ENCODE data around the gene STEAP1.
"Not testable (repeated sequence)": the region's sequence is repeated elsewhere in the genome, so short reads cannot be mapped to it uniquely, and the experiment has no call there.

Gene STEAP1

DNA sequence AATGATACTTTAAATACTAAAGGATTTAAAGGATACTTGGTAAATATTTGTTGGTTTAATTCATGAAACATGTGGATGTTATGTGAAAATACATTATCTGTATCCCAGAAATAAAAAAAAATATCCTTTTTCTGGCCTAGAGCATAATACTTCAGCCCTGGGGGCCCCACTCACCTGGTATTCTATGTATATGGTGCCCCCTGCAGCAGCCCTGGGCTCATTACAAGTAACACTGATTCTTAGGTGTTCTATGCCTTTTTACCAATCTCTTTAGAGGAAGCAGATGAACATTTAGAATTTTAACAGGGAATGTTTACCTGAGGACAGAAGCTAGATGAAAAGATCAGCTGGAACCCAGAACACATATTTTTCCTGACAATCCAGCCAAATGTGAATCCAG lies 4.8 kb upstream of the STEAP1 start:
- not testable (repeated sequence) for H3K4me2 ChIP-seq (ENCODE audit: low read length); H3K36me3 ChIP-seq (ENCODE audit: control insufficient read depth, insufficient read depth, low read length); H3K27me3 ChIP-seq (ENCODE audit: control insufficient read depth, insufficient read depth, low read length); H3K27ac ChIP-seq; H3K79me2 ChIP-seq; H3K4me1 ChIP-seq; H2AFZ ChIP-seq; H3K9me3 ChIP-seq (ENCODE audit: control insufficient read depth, low read length); H3K4me3 ChIP-seq (ENCODE audit: low read depth, low read length); H3K9ac ChIP-seq

DNA sequence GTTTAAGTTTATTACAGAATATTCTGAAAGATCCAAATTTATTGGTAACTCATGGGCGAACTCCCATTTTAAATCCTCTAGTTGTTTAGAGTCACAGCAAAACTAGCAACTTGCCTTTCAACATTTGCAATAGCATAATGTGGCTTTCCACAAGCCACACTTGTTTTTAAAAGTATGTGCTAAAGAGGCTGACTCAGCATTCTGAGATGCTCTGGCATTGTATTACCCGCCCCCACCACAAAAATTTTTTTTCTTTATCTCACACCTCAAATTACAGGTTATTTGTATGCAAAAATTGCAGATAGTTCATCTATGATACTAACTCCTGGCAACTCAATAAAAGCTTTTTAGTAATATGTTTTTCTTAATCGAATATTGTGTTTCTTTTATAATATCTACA lies 2.4 kb upstream of the STEAP1 start:
- H3K27me3 ChIP-seq (ENCODE audit: control insufficient read depth, insufficient read depth, low read length); H2AFZ ChIP-seq; H3K9me3 ChIP-seq (ENCODE audit: control insufficient read depth, low read length); H3K9ac ChIP-seq; H3K79me2 ChIP-seq; H3K36me3 ChIP-seq (ENCODE audit: control insufficient read depth, insufficient read depth, low read length); H3K4me1 ChIP-seq; H3K4me3 ChIP-seq (ENCODE audit: low read depth, low read length); H3K4me2 ChIP-seq (ENCODE audit: low read length); H3K27ac ChIP-seq: not testable (repeated sequence)

DNA sequence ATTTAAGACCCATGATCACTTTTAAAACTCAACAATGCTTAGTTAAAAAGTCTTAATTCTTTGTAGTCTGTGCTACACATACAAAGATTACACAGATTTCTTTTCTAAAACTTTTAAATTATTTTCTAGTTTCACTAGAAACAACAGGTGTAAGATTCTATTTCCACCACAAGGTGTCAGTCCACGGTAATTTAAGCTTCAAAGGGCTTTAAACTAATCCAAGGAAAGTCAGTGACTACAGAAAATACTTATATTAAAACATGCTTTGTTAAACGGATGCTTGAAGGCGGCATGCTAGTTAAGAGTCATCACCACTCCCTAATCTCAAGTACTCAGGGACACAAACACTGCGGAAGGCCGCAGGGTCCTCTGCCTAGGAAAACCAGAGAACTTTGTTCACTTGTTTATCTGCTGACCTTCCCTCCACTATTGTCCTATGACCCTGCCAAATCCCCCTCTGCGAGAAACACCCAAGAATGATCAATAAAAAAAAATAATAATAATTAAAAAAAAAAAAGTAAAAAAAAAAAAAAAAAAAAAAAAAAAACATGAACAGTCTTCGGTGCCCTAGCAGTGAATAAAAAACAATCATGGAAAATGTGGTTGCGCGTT lies 1.5 kb upstream of the STEAP1 start:
- H3K36me3 ChIP-seq (ENCODE audit: control insufficient read depth, insufficient read depth, low read length); H3K27ac ChIP-seq; H3K79me2 ChIP-seq; H3K9me3 ChIP-seq (ENCODE audit: control insufficient read depth, low read length); H3K4me2 ChIP-seq (ENCODE audit: low read length); H2AFZ ChIP-seq; H3K4me1 ChIP-seq; H3K27me3 ChIP-seq (ENCODE audit: control insufficient read depth, insufficient read depth, low read length); H3K4me3 ChIP-seq (ENCODE audit: low read depth, low read length); H3K9ac ChIP-seq: not testable (repeated sequence)
- TF ChIP-seq, protein P1, sequence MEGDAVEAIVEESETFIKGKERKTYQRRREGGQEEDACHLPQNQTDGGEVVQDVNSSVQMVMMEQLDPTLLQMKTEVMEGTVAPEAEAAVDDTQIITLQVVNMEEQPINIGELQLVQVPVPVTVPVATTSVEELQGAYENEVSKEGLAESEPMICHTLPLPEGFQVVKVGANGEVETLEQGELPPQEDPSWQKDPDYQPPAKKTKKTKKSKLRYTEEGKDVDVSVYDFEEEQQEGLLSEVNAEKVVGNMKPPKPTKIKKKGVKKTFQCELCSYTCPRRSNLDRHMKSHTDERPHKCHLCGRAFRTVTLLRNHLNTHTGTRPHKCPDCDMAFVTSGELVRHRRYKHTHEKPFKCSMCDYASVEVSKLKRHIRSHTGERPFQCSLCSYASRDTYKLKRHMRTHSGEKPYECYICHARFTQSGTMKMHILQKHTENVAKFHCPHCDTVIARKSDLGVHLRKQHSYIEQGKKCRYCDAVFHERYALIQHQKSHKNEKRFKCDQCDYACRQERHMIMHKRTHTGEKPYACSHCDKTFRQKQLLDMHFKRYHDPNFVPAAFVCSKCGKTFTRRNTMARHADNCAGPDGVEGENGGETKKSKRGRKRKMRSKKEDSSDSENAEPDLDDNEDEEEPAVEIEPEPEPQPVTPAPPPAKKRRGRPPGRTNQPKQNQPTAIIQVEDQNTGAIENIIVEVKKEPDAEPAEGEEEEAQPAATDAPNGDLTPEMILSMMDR (IDR thresholded peaks at IDR 0.05), result peak; percentile 61

DNA sequence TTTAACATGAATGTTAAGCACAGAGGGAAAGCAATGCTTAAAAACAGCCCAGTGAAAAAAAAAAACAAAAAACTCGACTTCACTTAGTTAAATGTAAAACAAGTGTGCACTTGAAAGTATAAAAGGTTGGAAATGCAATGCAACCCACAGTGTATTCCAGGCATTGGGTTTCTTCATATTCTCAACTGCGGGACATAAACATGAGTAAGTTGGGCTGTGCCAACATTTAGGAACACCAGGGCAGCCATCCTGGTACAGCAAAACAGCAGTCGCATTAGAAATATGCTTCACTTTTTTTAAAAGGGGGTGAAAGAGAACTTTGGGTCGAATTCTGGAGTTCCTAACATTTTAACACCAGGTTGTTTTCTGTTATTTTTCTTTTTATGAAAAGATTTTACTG lies 937 bp downstream of the STEAP1 start:
- Histone ChIP-seq H2AFZ (no peak overlapping the region), H3K36me3 (ENCODE audit: control insufficient read depth, insufficient read depth, low read length) (no peaks in the 10 kb centered on the region), H3K9me3 (ENCODE audit: control insufficient read depth, low read length) (no peaks in the 10 kb centered on the region), H3K27me3 (ENCODE audit: control insufficient read depth, insufficient read depth, low read length) (no peaks in the 10 kb centered on the region), H3K27ac (no peak overlapping the region), H3K9ac (no peak overlapping the region), H3K4me1 (no peaks in the 10 kb centered on the region), H3K4me3 (ENCODE audit: low read depth, low read length) (no peak overlapping the region), H3K4me2 (ENCODE audit: low read length) (no peak overlapping the region), H3K79me2 (no peaks in the 10 kb centered on the region)
- TF ChIP-seq, protein P1 (IDR thresholded peaks at IDR 0.05), result no peak

DNA sequence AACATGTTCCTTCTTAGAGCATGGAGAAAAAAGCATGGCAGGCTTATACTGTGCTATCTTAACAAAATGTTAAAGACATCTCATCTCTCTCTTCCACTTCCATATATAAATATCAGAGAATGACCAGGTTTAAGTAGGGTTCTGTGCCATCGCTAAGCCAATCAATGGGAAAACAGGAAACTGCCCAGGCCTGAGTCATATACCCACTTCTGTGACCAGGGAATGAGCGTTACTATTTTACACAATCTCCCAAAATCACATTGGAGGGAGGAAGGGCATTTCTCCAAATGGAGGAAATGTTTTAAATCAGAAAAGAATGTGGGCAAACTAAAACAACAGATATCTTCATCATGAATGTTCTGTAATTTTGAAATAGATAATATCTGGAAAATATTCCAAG lies 3.1 kb downstream of the STEAP1 start:
- H3K79me2 ChIP-seq; H3K4me1 ChIP-seq; H3K4me2 ChIP-seq (ENCODE audit: low read length); H3K9ac ChIP-seq; H3K4me3 ChIP-seq (ENCODE audit: low read depth, low read length); H3K27ac ChIP-seq; H2AFZ ChIP-seq; H3K9me3 ChIP-seq (ENCODE audit: control insufficient read depth, low read length); H3K36me3 ChIP-seq (ENCODE audit: control insufficient read depth, insufficient read depth, low read length); H3K27me3 ChIP-seq (ENCODE audit: control insufficient read depth, insufficient read depth, low read length): not testable (repeated sequence)

DNA sequence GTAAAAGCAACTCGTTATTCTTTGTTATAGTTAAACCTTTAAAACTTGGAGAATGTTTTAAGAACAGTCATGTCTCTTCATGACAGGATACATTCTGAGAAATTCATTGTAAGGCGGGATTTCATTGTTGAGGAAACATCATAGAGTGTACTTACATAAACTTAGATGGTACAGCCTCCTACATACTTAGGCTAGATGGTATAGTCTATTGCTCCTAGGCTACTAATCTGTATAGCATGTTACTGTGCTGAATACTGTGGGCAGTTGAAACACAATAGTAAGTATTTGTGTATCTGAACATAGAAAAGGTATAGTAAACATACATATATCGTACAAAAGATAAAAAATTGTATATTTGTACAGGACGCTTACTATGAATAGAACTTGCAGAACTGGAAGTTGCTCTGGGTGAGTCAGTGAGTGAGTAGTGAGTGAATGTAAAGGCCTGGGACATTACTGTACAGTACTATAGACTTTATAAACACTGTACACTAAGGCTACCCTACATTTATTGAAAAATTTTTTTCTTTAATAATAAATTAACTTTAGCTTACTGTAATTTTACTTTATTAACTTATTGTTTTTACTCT lies 3.6 kb downstream of the STEAP1 start:
- H3K27me3 ChIP-seq (ENCODE audit: control insufficient read depth, insufficient read depth, low read length); H3K4me2 ChIP-seq (ENCODE audit: low read length); H3K36me3 ChIP-seq (ENCODE audit: control insufficient read depth, insufficient read depth, low read length); H3K79me2 ChIP-seq; H2AFZ ChIP-seq; H3K9ac ChIP-seq; H3K27ac ChIP-seq; H3K4me3 ChIP-seq (ENCODE audit: low read depth, low read length); H3K4me1 ChIP-seq; H3K9me3 ChIP-seq (ENCODE audit: control insufficient read depth, low read length): not testable (repeated sequence)

DNA sequence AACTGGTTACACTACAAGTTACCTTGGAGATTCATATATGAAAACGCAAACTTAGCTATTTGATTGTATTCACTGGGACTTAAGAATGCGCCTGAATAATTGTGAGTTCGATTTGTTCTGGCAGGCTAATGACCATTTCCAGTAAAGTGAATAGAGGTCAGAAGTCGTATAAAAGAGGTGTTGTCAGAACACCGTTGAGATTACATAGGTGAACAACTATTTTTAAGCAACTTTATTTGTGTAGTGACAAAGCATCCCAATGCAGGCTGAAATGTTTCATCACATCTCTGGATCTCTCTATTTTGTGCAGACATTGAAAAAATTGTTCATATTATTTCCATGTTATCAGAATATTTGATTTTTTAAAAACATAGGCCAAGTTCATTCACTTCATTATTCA lies 9.3 kb downstream of the STEAP1 start:
- no peak overlapping the region for H3K27ac ChIP-seq
- no peaks in the 10 kb centered on the region for H3K27me3 ChIP-seq (ENCODE audit: control insufficient read depth, insufficient read depth, low read length)
- no peak overlapping the region for H3K9ac ChIP-seq
- H3K79me2 ChIP-seq, result no peaks in the 10 kb centered on the region
- no peaks in the 10 kb centered on the region for H3K36me3 ChIP-seq (ENCODE audit: control insufficient read depth, insufficient read depth, low read length)
- H3K9me3 ChIP-seq (ENCODE audit: control insufficient read depth, low read length), result no peaks in the 10 kb centered on the region
- TF ChIP-seq, protein P1 (IDR thresholded peaks at IDR 0.05), result no peak
- H2AFZ ChIP-seq, result no peak overlapping the region
- H3K4me2 ChIP-seq (ENCODE audit: low read length), result no peak overlapping the region
- H3K4me1 ChIP-seq, result no peaks in the 10 kb centered on the region
- H3K4me3 ChIP-seq (ENCODE audit: low read depth, low read length), result no peak overlapping the region
